IMR-90 (cell line): ENCODE data around the gene FBXW8. TPM values are rescaled to one million over a fixed set of nuclear protein-coding genes. Genes with fewer than 3 reads are reported as not detected.

Source experiments
- ATAC-seq: fragments of 200-7000 bp; cut with Tn5 transposase; 2 replicates; pipeline ENCODE4 v1.9.1; 2020; ENCODE audit warnings: low read depth, mild to moderate bottlenecking, moderate library complexity
- BruUV-seq: library from RNA; stranded (reverse); fragments of 400-500 nt; replicated peaks from 2 replicates; lab custom pipeline; 2021; lab: Mats Ljungman, UMichigan
- CTCF ChIA-PET: fragments of 300-600 bp; formaldehyde crosslinking; extraction: SDS; loops from one replicate; lab custom pipeline; 2021; ENCODE audit warnings: antibody characterized with exemption; lab: Yijun Ruan, JAX
- POLR2A ChIA-PET: fragments of 300-600 bp; sonication (Branson Sonifier 250); formaldehyde crosslinking; loops from one replicate; lab custom pipeline; 2022; ENCODE audit warnings: antibody characterized with exemption; ENCODE audit not compliant: unreplicated experiment; lab: Charles Lee
- DNase-seq: peaks from one replicate; pipeline ENCODE4 v3.0.0; 2013
- H2AFZ ChIP-seq: replicated peaks from 2 replicates; pipeline ENCODE3; 2013; ENCODE audit warnings: low read length, mild to moderate bottlenecking; ENCODE audit not compliant: poor library complexity
- H2AK5ac ChIP-seq: 2 replicates; pipeline ENCODE4 v1.6.1; 2013; ENCODE audit warnings: low read depth, low read length, inconsistent platforms
- H2AK9ac ChIP-seq: replicated peaks from 2 replicates; pipeline ENCODE3; 2013; ENCODE audit warnings: mild to moderate bottlenecking, low read depth, low read length, moderate library complexity; ENCODE audit not compliant: poor library complexity
- H2BK120ac ChIP-seq: 2 replicates; pipeline ENCODE4 v1.6.1; 2013; ENCODE audit warnings: low read depth, low read length, inconsistent platforms
- H2BK15ac ChIP-seq: 3 replicates; pipeline ENCODE4 v1.6.1; 2013; ENCODE audit warnings: low read depth, low read length, inconsistent platforms
- H2BK20ac ChIP-seq: 2 replicates; pipeline ENCODE4 v1.6.1; 2013; ENCODE audit warnings: low read depth, mild to moderate bottlenecking, inconsistent platforms, low read length, moderate library complexity
- H2BK5ac ChIP-seq: 2 replicates; pipeline ENCODE4 v1.6.1; 2013; ENCODE audit warnings: mild to moderate bottlenecking, low read depth, low read length, inconsistent platforms; ENCODE audit not compliant: poor library complexity, severe bottlenecking
- H3K14ac ChIP-seq: replicated peaks from 2 replicates; pipeline ENCODE4 v1.6.1; 2013; ENCODE audit warnings: low read depth, low read length, inconsistent platforms
- H3K18ac ChIP-seq: 2 replicates; pipeline ENCODE4 v1.6.1; 2013; ENCODE audit warnings: low read depth, low read length, control low read depth
- H3K23ac ChIP-seq: 2 replicates; pipeline ENCODE4 v1.6.1; 2013; ENCODE audit warnings: low read depth, low read length, inconsistent platforms
- H3K27ac ChIP-seq: 2 replicates; pipeline ENCODE4 v1.5.1; 2013; ENCODE audit warnings: mild to moderate bottlenecking, control low read depth, low read length; ENCODE audit not compliant: insufficient read depth
- H3K27me3 ChIP-seq: 2 replicates; pipeline ENCODE4 v1.6.1; 2013; ENCODE audit warnings: low read length; ENCODE audit not compliant: control insufficient read depth, insufficient read depth
- H3K36me3 ChIP-seq: 2 replicates; pipeline ENCODE4 v1.6.1; 2013; ENCODE audit warnings: low read length, mixed read lengths; ENCODE audit not compliant: control insufficient read depth, insufficient read depth
- H3K4ac ChIP-seq: 2 replicates; pipeline ENCODE4 v1.6.1; 2013; ENCODE audit warnings: low read depth, low read length, inconsistent platforms
- H3K4me1 ChIP-seq: 2 replicates; pipeline ENCODE4 v1.6.1; 2013; ENCODE audit warnings: low read length, mixed read lengths; ENCODE audit not compliant: control insufficient read depth, insufficient read depth
- H3K4me2 ChIP-seq: 2 replicates; pipeline ENCODE4 v1.6.1; 2013; ENCODE audit warnings: low read depth, mild to moderate bottlenecking, control low read depth, low read length, moderate library complexity
- H3K4me3 ChIP-seq: 2 replicates; pipeline ENCODE4 v1.5.1; 2013; ENCODE audit warnings: low read depth, mild to moderate bottlenecking, control low read depth, low read length, moderate library complexity; ENCODE audit not compliant: insufficient read depth
- H3K56ac ChIP-seq: 2 replicates; pipeline ENCODE4 v1.6.1; 2013; ENCODE audit warnings: low read length, inconsistent platforms; ENCODE audit not compliant: insufficient read depth; ENCODE audit errors: extremely low read depth
- H3K79me1 ChIP-seq, 2 experiments: 2 replicates each; pipeline ENCODE4 v1.6.1; 2013; ENCODE audit warnings: low read length in 2 of 2, inconsistent platforms in 1 of 2, low read depth in 1 of 2
- H3K9ac ChIP-seq: 2 replicates; pipeline ENCODE4 v1.6.1; 2013; ENCODE audit warnings: low read depth, low read length, control low read depth
- H3K9me1 ChIP-seq: 2 replicates; pipeline ENCODE4 v1.6.1; 2013; ENCODE audit warnings: low read length, inconsistent platforms; ENCODE audit not compliant: insufficient read depth
- H3K9me3 ChIP-seq: 2 replicates; pipeline ENCODE4 v1.6.1; 2013; ENCODE audit warnings: low read length; ENCODE audit not compliant: control insufficient read depth, insufficient read depth
- H4K20me1 ChIP-seq: 2 replicates; pipeline ENCODE4 v1.6.1; 2013; ENCODE audit warnings: low read length, inconsistent platforms; ENCODE audit not compliant: insufficient read depth
- H4K5ac ChIP-seq: 2 replicates; pipeline ENCODE4 v1.6.1; 2013; ENCODE audit warnings: mild to moderate bottlenecking, low read depth, low read length, control low read depth
- H4K8ac ChIP-seq, 2 experiments: 2 replicates each; pipeline ENCODE4 v1.6.1; 2013; ENCODE audit warnings: low read depth in 2 of 2, low read length in 2 of 2, control low read depth in 1 of 2, inconsistent platforms in 1 of 2
- H4K91ac ChIP-seq: 2 replicates; pipeline ENCODE4 v1.6.1; 2013; ENCODE audit warnings: low read depth, low read length, inconsistent platforms; ENCODE audit not compliant: insufficient read depth
- BHLHE40 ChIP-seq: fragments of 150-350 bp; IDR thresholded peaks from 2 replicates; pipeline ENCODE4 v1.6.1; 2016; ENCODE audit warnings: mild to moderate bottlenecking, low read depth, low read length
- CEBPB ChIP-seq: IDR thresholded peaks from 2 replicates; pipeline ENCODE4 v1.6.1; 2012; ENCODE audit warnings: low read depth, low read length, improper control_type of control experiment
- CHD1 ChIP-seq: IDR thresholded peaks from 2 replicates; pipeline ENCODE4 v1.6.1; 2012; ENCODE audit warnings: low read depth, low read length, improper control_type of control experiment
- FOS ChIP-seq: fragments of 150-350 bp; IDR thresholded peaks from 2 replicates; pipeline ENCODE4 v1.6.1; 2016; ENCODE audit warnings: low read depth, low read length
- MAFK ChIP-seq: IDR thresholded peaks from 2 replicates; pipeline ENCODE4 v1.6.1; 2012; ENCODE audit warnings: low read depth, low read length, improper control_type of control experiment
- MAZ ChIP-seq: IDR thresholded peaks from 2 replicates; pipeline ENCODE4 v1.6.1; 2012; ENCODE audit warnings: low read depth, mild to moderate bottlenecking, low read length, improper control_type of control experiment, moderate library complexity, borderline replicate concordance
- MXI1 ChIP-seq: IDR thresholded peaks from 2 replicates; pipeline ENCODE4 v1.6.1; 2012; ENCODE audit warnings: low read depth, mild to moderate bottlenecking, low read length, moderate library complexity, borderline replicate concordance
- NFE2L2 ChIP-seq: fragments of 150-350 bp; IDR thresholded peaks from 2 replicates; pipeline ENCODE4 v1.6.1; 2016; ENCODE audit warnings: low read depth, mild to moderate bottlenecking, low read length
- POLR2A ChIP-seq: IDR thresholded peaks from 2 replicates; pipeline ENCODE4 v1.6.1; 2012; ENCODE audit warnings: mild to moderate bottlenecking, low read depth, low read length
- RAD21 ChIP-seq: IDR thresholded peaks from 2 replicates; pipeline ENCODE4 v1.6.1; 2012; ENCODE audit warnings: low read length, improper control_type of control experiment
- RCOR1 ChIP-seq: IDR thresholded peaks from 2 replicates; pipeline ENCODE4 v1.6.1; 2012; ENCODE audit warnings: mild to moderate bottlenecking, low read length, improper control_type of control experiment; ENCODE audit not compliant: insufficient replicate concordance
- RFX5 ChIP-seq: IDR thresholded peaks from 2 replicates; pipeline ENCODE4 v1.8.0; 2012; ENCODE audit warnings: low read depth, mild to moderate bottlenecking, low read length, moderate library complexity
- SMC3 ChIP-seq: fragments of 150-350 bp; IDR thresholded peaks from 2 replicates; pipeline ENCODE4 v1.6.1; 2016; ENCODE audit warnings: low read depth, mild to moderate bottlenecking, antibody characterized with exemption, low read length, moderate library complexity
- WGBS, 2 experiments: methylation state at CpG; one replicate each; pipeline versions ENCODE4 v1.1.5 to v1.1.7; 2013; ENCODE audit warnings: missing lambda C conversion rate in 2 of 2; ENCODE audit not compliant: insufficient read length in 1 of 2; ENCODE audit errors: extremely low coverage in 2 of 2; 5-methylcytosine and 5-hydroxymethylcytosine counted together
- dilution Hi-C: fragments of 300-500 bp; cut with HindIII; formaldehyde crosslinking; loops from one replicate; pipeline ENCODE4 v1.14.3; 2018; ENCODE audit warnings: low sequenced_read_pairs; ENCODE audit not compliant: unreplicated experiment
- in situ Hi-C: fragments of 300-500 bp; cut with MboI; formaldehyde crosslinking; loops from 3 replicates; pipeline ENCODE4 v1.14.3; 2019; ENCODE audit warnings: low sequenced_read_pairs, inconsistent platforms, mixed read lengths
- intact Hi-C: fragments of 100-400 bp; cut with micrococcal nuclease; formaldehyde crosslinking; loops from 2 replicates; pipeline ENCODE4 v1.10.0; 2022
- polyA plus RNA-seq, 3 experiments: library from polyadenylated mRNA; depleted of rRNA; stranded (reverse); fragments of >200 nt; gene quantifications; 2 replicates each; pipeline ENCODE4 v1.2.3, GENCODE V29; 2012; ENCODE audit warnings: low replicate concordance in 1 of 3
- total RNA-seq: library from RNA; depleted of rRNA; stranded (reverse); fragments of >200 nt; gene quantifications from 2 replicates; pipeline ENCODE4 v1.2.3, GENCODE V29; 2012
- TF ChIP-seq, protein P1 (sequence below): conservative IDR thresholded peaks from 2 replicates; pipeline ENCODE4 v1.5.1; 2012; ENCODE audit warnings: mild to moderate bottlenecking, low read depth, low read length, improper control_type of control experiment
- TF ChIP-seq, protein P2 (sequence below): fragments of 150-350 bp; IDR thresholded peaks from 2 replicates; pipeline ENCODE4 v1.6.1; 2017; ENCODE audit warnings: mild to moderate bottlenecking, antibody characterized with exemption, low read length, low read depth
- TF ChIP-seq, protein P3 (sequence below): fragments of 150-350 bp; IDR thresholded peaks from 2 replicates; pipeline ENCODE4 v1.6.1; 2016; ENCODE audit warnings: low read depth, mild to moderate bottlenecking, low read length, moderate library complexity, borderline replicate concordance

FBXW8 gene
- total and polyA plus RNA-seq, 2 of the 4 experiments (the other 2 are of a cell fraction), result 20.3 to 25.8 TPM

DNA sequence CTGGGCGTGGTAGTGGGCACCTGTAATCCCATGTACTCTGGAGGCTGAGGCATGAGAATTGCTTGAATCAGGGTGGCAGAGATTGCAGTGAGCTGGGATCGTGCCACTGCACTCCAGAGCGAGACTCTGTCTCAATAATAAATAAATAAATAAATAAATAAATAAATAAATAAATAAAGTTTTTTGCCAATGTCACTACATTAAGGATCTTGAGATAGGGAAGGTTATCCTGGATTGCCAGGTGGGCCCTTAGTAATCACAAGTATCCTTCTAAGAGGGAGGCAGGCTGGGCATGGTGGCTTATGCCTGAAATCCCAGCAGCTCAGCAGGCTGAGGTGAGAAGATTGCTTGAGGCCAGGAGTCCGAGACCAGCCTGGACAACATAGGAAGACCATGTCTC is 4.5 kb upstream of the FBXW8 start:
- Histone ChIP-seq H3K56ac (no peak overlapping the region), H2BK20ac (no peak overlapping the region), H3K14ac (no peak overlapping the region), H2AFZ (no peak overlapping the region), H3K9ac (no peak overlapping the region), H2BK5ac (no peak overlapping the region), H3K9me1 (no peaks in the 10 kb centered on the region), H3K36me3 (no peaks in the 10 kb centered on the region), H3K27ac (no peak overlapping the region), H3K4me3 (no peak overlapping the region), H3K4me1 (no peaks in the 10 kb centered on the region), H4K5ac (no peak overlapping the region), H3K4me2 (no peak overlapping the region), H2AK9ac (no peak overlapping the region), H3K27me3 (peaks cover 12% of the 10 kb centered on the region), H3K9me3 (no peaks in the 10 kb centered on the region), H2BK15ac (no peak overlapping the region), H2AK5ac (no peak overlapping the region), H3K79me1 (peaks cover 1 to 4% of the 10 kb centered on the region in 2 experiments; a peak in 3 of 4 replicates), H3K18ac (no peak overlapping the region), H2BK120ac (no peak overlapping the region), H4K91ac (no peak overlapping the region), H4K20me1 (no peaks in the 10 kb centered on the region), H4K8ac (no peak overlapping the region), H3K23ac (no peak overlapping the region), H3K4ac (no peak overlapping the region)
- no TSS peak for BruUV-seq
- in situ Hi-C loops (no loop called here), intact Hi-C loops (no loop called here), dilution Hi-C loops (no loop called here)
- TF ChIP-seq MAZ (no peak), CHD1 (no peak), MAFK (no peak), RCOR1 (no peak), FOS (no peak), RFX5 (no peak), CEBPB (no peak), MXI1 (no peak), NFE2L2 (no peak), RAD21 (no peak), POLR2A (no peak), BHLHE40 (no peak), SMC3 (no peak)
- TF ChIP-seq, protein P1, sequence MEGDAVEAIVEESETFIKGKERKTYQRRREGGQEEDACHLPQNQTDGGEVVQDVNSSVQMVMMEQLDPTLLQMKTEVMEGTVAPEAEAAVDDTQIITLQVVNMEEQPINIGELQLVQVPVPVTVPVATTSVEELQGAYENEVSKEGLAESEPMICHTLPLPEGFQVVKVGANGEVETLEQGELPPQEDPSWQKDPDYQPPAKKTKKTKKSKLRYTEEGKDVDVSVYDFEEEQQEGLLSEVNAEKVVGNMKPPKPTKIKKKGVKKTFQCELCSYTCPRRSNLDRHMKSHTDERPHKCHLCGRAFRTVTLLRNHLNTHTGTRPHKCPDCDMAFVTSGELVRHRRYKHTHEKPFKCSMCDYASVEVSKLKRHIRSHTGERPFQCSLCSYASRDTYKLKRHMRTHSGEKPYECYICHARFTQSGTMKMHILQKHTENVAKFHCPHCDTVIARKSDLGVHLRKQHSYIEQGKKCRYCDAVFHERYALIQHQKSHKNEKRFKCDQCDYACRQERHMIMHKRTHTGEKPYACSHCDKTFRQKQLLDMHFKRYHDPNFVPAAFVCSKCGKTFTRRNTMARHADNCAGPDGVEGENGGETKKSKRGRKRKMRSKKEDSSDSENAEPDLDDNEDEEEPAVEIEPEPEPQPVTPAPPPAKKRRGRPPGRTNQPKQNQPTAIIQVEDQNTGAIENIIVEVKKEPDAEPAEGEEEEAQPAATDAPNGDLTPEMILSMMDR, result no peak
- TF ChIP-seq, protein P2, sequence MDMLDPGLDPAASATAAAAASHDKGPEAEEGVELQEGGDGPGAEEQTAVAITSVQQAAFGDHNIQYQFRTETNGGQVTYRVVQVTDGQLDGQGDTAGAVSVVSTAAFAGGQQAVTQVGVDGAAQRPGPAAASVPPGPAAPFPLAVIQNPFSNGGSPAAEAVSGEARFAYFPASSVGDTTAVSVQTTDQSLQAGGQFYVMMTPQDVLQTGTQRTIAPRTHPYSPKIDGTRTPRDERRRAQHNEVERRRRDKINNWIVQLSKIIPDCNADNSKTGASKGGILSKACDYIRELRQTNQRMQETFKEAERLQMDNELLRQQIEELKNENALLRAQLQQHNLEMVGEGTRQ, result no peak
- TF ChIP-seq, protein P3, sequence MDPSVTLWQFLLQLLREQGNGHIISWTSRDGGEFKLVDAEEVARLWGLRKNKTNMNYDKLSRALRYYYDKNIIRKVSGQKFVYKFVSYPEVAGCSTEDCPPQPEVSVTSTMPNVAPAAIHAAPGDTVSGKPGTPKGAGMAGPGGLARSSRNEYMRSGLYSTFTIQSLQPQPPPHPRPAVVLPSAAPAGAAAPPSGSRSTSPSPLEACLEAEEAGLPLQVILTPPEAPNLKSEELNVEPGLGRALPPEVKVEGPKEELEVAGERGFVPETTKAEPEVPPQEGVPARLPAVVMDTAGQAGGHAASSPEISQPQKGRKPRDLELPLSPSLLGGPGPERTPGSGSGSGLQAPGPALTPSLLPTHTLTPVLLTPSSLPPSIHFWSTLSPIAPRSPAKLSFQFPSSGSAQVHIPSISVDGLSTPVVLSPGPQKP, result no peak
- ChIA-PET POLR2A (no interaction called here), CTCF (no interaction called here)
- ATAC-seq (no peak), DNase-seq (no peak)
- 27% methylated on average over 1 of the region's 4 CpGs; no CpG with 5 or more reads in 1 of the 2 experiments for WGBS, 2 experiments
